Endodermal cell (in vitro differentiated cells): ENCODE data around the gene GALNT9. TPM values are rescaled to one million over a fixed set of nuclear protein-coding genes. Genes with fewer than 3 reads are reported as not detected.

Experiments
- DNase-seq: peaks from one replicate; pipeline ENCODE4 v3.0.0-alpha.2; 2017
- H3K27ac ChIP-seq: 2 replicates; pipeline ENCODE4 v1.5.1; 2013; ENCODE audit warnings: mild to moderate bottlenecking, low read depth, low read length, moderate library complexity
- H3K27me3 ChIP-seq: 2 replicates; pipeline ENCODE4 v1.6.1; 2013; ENCODE audit warnings: mild to moderate bottlenecking, low read length, moderate library complexity; ENCODE audit not compliant: insufficient read depth, control insufficient read depth, poor library complexity, severe bottlenecking
- H3K36me3 ChIP-seq: 2 replicates; pipeline ENCODE4 v1.7.0; 2013; ENCODE audit warnings: mild to moderate bottlenecking, low read length, moderate library complexity; ENCODE audit not compliant: control insufficient read depth, insufficient read depth
- H3K4me1 ChIP-seq: one replicate; pipeline ENCODE4 v1.7.0; 2013; ENCODE audit warnings: low read length; ENCODE audit not compliant: control insufficient read depth, insufficient read depth
- H3K4me3 ChIP-seq: 2 replicates; pipeline ENCODE4 v1.5.1; 2013; ENCODE audit warnings: mild to moderate bottlenecking, low read length, moderate library complexity
- H3K9ac ChIP-seq: 2 replicates; pipeline ENCODE4 v1.6.1; 2013; ENCODE audit warnings: mild to moderate bottlenecking, low read length, moderate library complexity; ENCODE audit not compliant: poor library complexity, severe bottlenecking; ENCODE audit errors: extremely low read depth
- H3K9me3 ChIP-seq: 2 replicates; pipeline ENCODE4 v1.6.1; 2013; ENCODE audit warnings: mild to moderate bottlenecking, low read length, moderate library complexity; ENCODE audit not compliant: control insufficient read depth
- H3K27ac Mint-ChIP-seq: 2 replicates; pipeline ENCODE4 v1.8.0; 2020; ENCODE audit warnings: mixed read lengths
- H3K27me3 Mint-ChIP-seq: 2 replicates; pipeline ENCODE4 v1.8.0; 2021; ENCODE audit warnings: mild to moderate bottlenecking, mixed read lengths; ENCODE audit not compliant: insufficient read depth
- H3K36me3 Mint-ChIP-seq: 2 replicates; pipeline ENCODE4 v1.8.0; 2020; ENCODE audit warnings: low read depth, mixed read lengths
- H3K4me1 Mint-ChIP-seq: 2 replicates; pipeline ENCODE4 v1.8.0; 2020; ENCODE audit warnings: mixed read lengths
- H3K4me3 Mint-ChIP-seq: 2 replicates; pipeline ENCODE4 v1.8.0; 2020; ENCODE audit warnings: mild to moderate bottlenecking, moderate library complexity, mixed read lengths
- H3K9me3 Mint-ChIP-seq: 2 replicates; pipeline ENCODE4 v1.8.0; 2020; ENCODE audit warnings: mild to moderate bottlenecking, mixed read lengths
- CTCF ChIP-seq: fragments of 200-600 bp; sonication (generic); conservative IDR thresholded peaks from 2 replicates; pipeline ENCODE4 v1.5.0; 2021; ENCODE audit warnings: antibody characterized with exemption, mild to moderate bottlenecking
- WGBS, 2 experiments: methylation state at CpG; one replicate each; pipeline versions ENCODE4 v1.1.5 to v1.1.7; 2013; ENCODE audit warnings: missing lambda C conversion rate in 2 of 2, mixed read lengths in 1 of 2; ENCODE audit not compliant: insufficient coverage in 1 of 2, insufficient read length in 1 of 2; 5-methylcytosine and 5-hydroxymethylcytosine counted together
- total RNA-seq, 2 donors: library from RNA; stranded (reverse); fragmentation: NEBNext Ultra II Directional in 1 of 2; extraction: Animal tissue kit (Norgen Biotek cat#: 25700) in 1 of 2; gene quantifications; 2 replicates in 1 of 2; 3 replicates in 1 of 2; pipeline ENCODE4 v1.2.1, GENCODE V29; 2021

GALNT9 gene
- total RNA-seq, 2 donors from 2014 or later = 0.13 TPM; not detected in 1

GRCh38 chr12:132312516-132312915 lies 16.9 kb downstream of the GALNT9 start:
- Mint-ChIP-seq H3K36me3 (no peaks in the 10 kb centered on the region), H3K9me3 (peaks cover 8% of the 10 kb centered on the region), H3K4me3 (no peak overlapping the region), H3K27me3 (peaks cover 42% of the 10 kb centered on the region), H3K4me1 (no peaks in the 10 kb centered on the region), H3K27ac (no peak overlapping the region)
- H3K4me1 ChIP-seq = no peaks in the 10 kb centered on the region
- H3K36me3 ChIP-seq = no peaks in the 10 kb centered on the region
- H3K4me3 ChIP-seq = no peak overlapping the region
- TF ChIP-seq CTCF = no peak
- no peaks in the 10 kb centered on the region for H3K27me3 ChIP-seq
- WGBS, 2 experiments = 59 to 86% methylated on average over 4 to 6 of the region's 6 CpGs
- DNase-seq = no peak
- H3K27ac ChIP-seq = no peak overlapping the region
- H3K9ac ChIP-seq = no peak overlapping the region
- H3K9me3 ChIP-seq = peaks cover 19% of the 10 kb centered on the region

DNA sequence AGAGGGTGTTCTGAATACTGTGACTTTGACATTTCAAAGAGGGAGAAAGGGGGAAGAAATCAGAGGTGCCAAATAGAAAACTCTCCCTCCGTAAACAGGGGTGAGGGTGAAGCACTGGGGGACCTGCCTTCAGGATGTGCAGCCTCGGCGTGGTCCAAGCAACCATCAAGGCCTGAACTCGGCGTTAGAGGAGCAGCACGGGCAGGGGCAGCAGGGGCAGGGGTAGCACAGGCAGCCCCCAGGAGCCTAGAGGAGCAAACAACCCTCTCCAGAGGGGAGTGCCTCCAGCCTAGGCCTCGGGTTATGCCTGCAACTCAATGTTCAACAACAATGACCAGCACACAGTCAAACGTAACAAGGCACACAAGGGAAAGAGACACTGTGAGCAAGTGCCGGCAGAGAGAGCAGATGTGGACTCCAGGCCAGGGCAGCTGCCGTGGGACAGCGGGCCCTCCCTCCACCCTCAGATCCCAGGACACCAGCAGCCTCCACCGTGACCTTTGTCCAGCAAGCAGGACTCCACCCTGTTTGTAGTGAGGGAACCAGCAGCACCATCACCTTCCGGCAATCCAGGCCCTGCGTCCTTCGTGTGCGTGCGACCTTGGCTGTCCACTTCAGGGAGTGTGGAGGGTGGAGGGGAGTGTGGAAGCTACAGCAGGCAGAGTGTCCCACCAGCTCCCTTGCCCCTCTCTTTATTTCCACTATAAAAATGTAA lies 18.0 kb downstream of the GALNT9 start:
- WGBS, 2 experiments = 73 to 81% methylated on average over 5 to 17 of the region's 17 CpGs
- no peak overlapping the region for H3K4me3 ChIP-seq
- H3K36me3 ChIP-seq = no peaks in the 10 kb centered on the region
- Mint-ChIP-seq H3K27ac (no peak overlapping the region), H3K4me3 (no peak overlapping the region), H3K36me3 (no peaks in the 10 kb centered on the region), H3K27me3 (peaks cover 43% of the 10 kb centered on the region), H3K9me3 (peaks cover 8% of the 10 kb centered on the region), H3K4me1 (no peaks in the 10 kb centered on the region)
- H3K9me3 ChIP-seq = peaks cover 7% of the 10 kb centered on the region
- H3K4me1 ChIP-seq = no peaks in the 10 kb centered on the region
- no peak for DNase-seq
- no peak overlapping the region for H3K27ac ChIP-seq
- no peaks in the 10 kb centered on the region for H3K27me3 ChIP-seq
- no peak for TF ChIP-seq CTCF
- H3K9ac ChIP-seq = no peak overlapping the region

DNA sequence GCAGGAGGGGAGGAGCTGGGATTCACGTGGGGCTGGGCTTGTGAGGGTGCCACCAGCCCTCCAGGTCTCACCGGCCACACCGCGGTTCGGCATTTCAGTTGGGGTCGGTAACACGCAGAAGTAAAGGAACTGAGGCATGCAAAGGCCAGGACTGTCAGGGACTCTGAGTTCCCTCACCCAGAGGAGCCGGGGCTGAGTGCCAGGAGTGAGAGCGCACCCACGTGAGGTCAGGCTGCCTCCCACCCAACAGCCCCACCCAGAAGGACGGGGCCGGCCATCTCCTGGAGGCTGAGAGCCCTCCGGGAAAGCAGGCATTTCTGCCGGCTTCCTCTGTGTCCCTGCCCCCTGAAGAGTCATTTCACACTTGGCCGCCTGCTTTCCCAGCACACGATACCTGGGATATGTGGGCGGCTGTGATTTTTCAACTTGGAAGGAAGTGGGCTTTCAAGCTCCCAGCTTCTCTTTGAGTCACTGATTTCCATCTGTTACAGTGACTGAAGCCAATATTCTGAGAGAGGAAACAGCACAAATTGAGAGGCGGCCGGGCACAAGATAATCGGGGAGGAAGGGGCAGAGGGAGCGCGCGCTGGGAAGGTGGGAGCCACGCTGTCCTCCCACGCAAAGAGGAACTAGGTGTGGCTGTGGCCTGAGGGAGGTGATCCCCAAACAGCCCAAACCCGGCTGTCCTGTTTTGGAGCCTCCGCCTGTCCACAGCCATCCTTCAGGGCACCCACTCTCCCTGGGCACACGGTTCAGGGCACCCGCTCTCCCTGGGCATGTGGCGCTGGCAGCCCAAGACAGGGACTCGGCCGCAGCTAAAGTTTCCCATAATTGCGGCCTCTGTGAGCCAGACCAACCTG lies 19.0 kb downstream of the GALNT9 start:
- Mint-ChIP-seq H3K36me3 (no peaks in the 10 kb centered on the region), H3K27me3 (peaks cover 43% of the 10 kb centered on the region), H3K4me1 (no peaks in the 10 kb centered on the region), H3K27ac (no peak overlapping the region), H3K4me3 (no peak overlapping the region), H3K9me3 (peaks cover 8% of the 10 kb centered on the region)
- no peak for DNase-seq
- no peaks in the 10 kb centered on the region for H3K4me1 ChIP-seq
- 74 to 82% methylated on average over 12 to 33 of the region's 33 CpGs for WGBS, 2 experiments
- no peak overlapping the region for H3K4me3 ChIP-seq
- H3K36me3 ChIP-seq = no peaks in the 10 kb centered on the region
- no peak overlapping the region for H3K27ac ChIP-seq
- H3K9ac ChIP-seq = no peak overlapping the region
- no peaks in the 10 kb centered on the region for H3K27me3 ChIP-seq
- H3K9me3 ChIP-seq = peaks cover 6% of the 10 kb centered on the region
- no peak for TF ChIP-seq CTCF
